HG03064 (cell line): Measurements from ENCODE around the gene CERS2.

Experiments used
- ATAC-seq: cut with Tn5 transposase; IDR thresholded peaks from one replicate; pipeline ENCODE4 v1.9.1; 2021; ENCODE audit warnings: low read depth; ENCODE audit not compliant: unreplicated experiment

CERS2 gene

DNA sequence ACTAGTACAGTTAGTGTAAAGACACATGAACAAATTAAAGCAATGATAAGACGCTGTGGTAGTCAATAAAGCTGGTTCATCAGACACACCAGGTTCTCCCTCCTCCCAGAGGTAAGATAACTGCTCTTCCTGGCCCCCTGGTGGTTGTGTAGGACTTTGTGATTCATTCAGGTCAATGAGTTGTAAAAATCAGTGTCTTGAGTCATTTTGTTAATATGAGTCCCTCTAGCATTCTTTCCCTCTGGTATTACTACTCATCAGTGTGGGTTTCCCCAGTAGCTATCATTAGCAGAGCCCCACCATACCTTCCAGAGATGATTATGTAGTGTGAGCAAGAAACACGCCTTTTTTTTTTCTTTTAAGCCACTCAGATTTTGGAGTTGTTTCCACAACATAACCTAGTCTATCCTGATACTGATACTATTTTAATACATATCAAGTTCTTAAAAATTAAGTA, 52.1 kb downstream of the CERS2 start:
- peak; percentile 49 for ATAC-seq

DNA sequence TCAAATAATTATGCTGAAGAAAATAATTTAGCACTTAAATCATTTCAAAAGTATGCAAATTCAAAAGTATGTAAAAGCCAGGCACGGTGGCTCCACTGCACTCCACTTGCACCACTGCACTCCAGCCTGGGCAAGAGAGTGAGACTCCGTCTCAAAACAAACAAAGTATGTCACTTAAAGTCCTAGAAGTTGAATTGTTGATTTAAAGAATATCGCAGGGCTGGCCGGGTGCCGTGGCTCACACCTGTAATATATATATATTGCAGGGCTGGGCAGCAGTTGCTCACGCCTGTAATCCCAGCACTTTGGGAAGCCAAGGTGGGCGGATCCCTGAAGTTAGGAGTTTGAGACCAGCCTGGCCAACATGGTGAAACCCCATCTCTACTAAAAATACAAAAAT, 57.2 kb downstream of the CERS2 start:
- ATAC-seq: no peak
